ENCODE data around the gene KIF2B.
"Not testable (repeated sequence)": the region's sequence is repeated elsewhere in the genome, so short reads cannot be mapped to it uniquely, and the experiment has no call there.

The KIF2B gene

GRCh38 chr17:53822764-53823163 lies at the start of gene KIF2B:
KIF2B (plus strand) TSS chr17:53822927; CDS start chr17:53823034, 107 bp downstream.
- DNase-seq, result no peak

GRCh38 chr17:53780320-53780719 lies 42.4 kb upstream of the KIF2B start:
- no peak for DNase-seq

GRCh38 chr17:53791551-53791950 lies 31.2 kb upstream of the KIF2B start:
- no peak for DNase-seq

GRCh38 chr17:53792451-53792850 lies 30.3 kb upstream of the KIF2B start:
- no peak for DNase-seq

GRCh38 chr17:53792997-53793396 lies 29.7 kb upstream of the KIF2B start:
- DNase-seq, result no peak

- DNase-seq, result no peak
These were observed 27.9 kb upstream of the KIF2B start for GRCh38 chr17:53794875-53795274.

GRCh38 chr17:53796642-53797041 lies 26.1 kb upstream of the KIF2B start:
- no peak for DNase-seq

- DNase-seq, result no peak
These were observed 25.2 kb upstream of the KIF2B start for GRCh38 chr17:53797501-53797900.

- DNase-seq, result no peak
These were observed 18.3 kb upstream of the KIF2B start for GRCh38 chr17:53804437-53804836.

- no peak for DNase-seq
These were observed 16.3 kb upstream of the KIF2B start for GRCh38 chr17:53806473-53806872.

- no peak for DNase-seq
These were observed 15.4 kb upstream of the KIF2B start for GRCh38 chr17:53807286-53807685.

- DNase-seq, result no peak
These were observed 4.5 kb upstream of the KIF2B start for GRCh38 chr17:53818271-53818670.

- no peak for DNase-seq
These were observed 3.8 kb upstream of the KIF2B start for GRCh38 chr17:53818929-53819328.

- no peak for DNase-seq
These were observed 2.8 kb upstream of the KIF2B start for GRCh38 chr17:53819956-53820355.

- no peak for DNase-seq
These were observed 769 bp downstream of the KIF2B start for GRCh38 chr17:53823341-53824050.

- DNase-seq, result not testable (repeated sequence)
These were observed 12.0 kb downstream of the KIF2B start for GRCh38 chr17:53834771-53835170.

GRCh38 chr17:53837131-53837530 lies 14.4 kb downstream of the KIF2B start:
- DNase-seq, result no peak

- no peak for DNase-seq
These were observed 21.9 kb downstream of the KIF2B start for GRCh38 chr17:53844491-53845107.

- not testable (repeated sequence) for DNase-seq
These were observed 48.4 kb downstream of the KIF2B start for GRCh38 chr17:53871128-53871527.
